Gastroesophageal sphincter (tissue), 3 donors: ENCODE data around the gene BRD1.

Source experiments
- POLR2A ChIP-seq, 2 donors: fragments of 450-650 bp; IDR thresholded peaks; one replicate each; pipeline ENCODE4 v1.6.1; 2017; ENCODE audit warnings: antibody characterized with exemption in 2 of 2, mild to moderate bottlenecking in 2 of 2, moderate library complexity in 1 of 2
- POLR2AphosphoS5 ChIP-seq: sonication (generic); formaldehyde crosslinking; IDR thresholded peaks from one replicate; pipeline ENCODE4 v1.6.1; 2017; ENCODE audit warnings: antibody characterized with exemption
- TF ChIP-seq, protein P1 (sequence below), 4 experiments: fragments of 200-600 bp in 2 of 4; fragments of 450-650 bp in 2 of 4; sonication (generic) in 1 of 4; IDR thresholded peaks; one replicate each; pipeline ENCODE4 v1.5.1; 2017 to 2019; ENCODE audit warnings: antibody characterized with exemption in 4 of 4, mild to moderate bottlenecking in 2 of 4, moderate library complexity in 2 of 4

DNA sequence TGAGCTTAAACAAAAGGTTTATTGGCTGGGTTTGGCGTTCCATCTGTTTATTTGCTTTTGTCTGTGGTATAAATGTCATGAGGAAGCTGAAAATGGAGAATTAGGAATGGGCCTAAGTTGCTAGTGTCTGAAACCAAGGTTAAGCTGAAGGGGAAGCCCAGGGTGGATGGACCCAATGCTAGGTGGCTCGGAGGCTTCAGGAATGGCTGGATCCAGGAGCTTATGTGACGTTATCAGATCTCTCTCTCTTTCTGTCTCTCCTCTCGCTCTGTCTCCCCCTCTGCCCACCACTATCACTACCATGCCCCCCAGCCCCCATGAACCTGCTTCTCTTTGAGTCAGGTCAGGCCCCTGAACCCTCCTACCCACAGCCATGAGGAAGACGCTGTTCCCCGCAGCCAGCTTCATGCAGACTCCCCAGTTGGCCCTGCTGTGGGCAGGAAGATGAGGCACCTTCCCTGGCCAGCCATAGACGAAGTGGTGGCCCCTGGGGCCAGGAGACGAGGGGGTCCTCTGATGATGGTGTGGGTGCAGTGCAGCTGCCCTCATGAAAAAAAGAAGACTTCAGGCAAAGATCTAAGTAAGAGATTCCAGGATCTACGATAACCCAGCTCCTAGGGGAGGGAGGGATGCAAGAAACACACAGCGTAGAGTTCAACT, 101.5 kb downstream of the BRD1 start:
- TF ChIP-seq, protein P1, sequence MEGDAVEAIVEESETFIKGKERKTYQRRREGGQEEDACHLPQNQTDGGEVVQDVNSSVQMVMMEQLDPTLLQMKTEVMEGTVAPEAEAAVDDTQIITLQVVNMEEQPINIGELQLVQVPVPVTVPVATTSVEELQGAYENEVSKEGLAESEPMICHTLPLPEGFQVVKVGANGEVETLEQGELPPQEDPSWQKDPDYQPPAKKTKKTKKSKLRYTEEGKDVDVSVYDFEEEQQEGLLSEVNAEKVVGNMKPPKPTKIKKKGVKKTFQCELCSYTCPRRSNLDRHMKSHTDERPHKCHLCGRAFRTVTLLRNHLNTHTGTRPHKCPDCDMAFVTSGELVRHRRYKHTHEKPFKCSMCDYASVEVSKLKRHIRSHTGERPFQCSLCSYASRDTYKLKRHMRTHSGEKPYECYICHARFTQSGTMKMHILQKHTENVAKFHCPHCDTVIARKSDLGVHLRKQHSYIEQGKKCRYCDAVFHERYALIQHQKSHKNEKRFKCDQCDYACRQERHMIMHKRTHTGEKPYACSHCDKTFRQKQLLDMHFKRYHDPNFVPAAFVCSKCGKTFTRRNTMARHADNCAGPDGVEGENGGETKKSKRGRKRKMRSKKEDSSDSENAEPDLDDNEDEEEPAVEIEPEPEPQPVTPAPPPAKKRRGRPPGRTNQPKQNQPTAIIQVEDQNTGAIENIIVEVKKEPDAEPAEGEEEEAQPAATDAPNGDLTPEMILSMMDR (IDR thresholded peaks at IDR 0.05) = no peak
- no peak for TF ChIP-seq POLR2A (IDR thresholded peaks at IDR 0.05)
- no peak for TF ChIP-seq POLR2AphosphoS5
